Small intestine (tissue), 7 donors: Measurements from ENCODE around the gene LITAFD. TPM values are rescaled to one million over a fixed set of nuclear protein-coding genes. Genes with fewer than 3 reads are reported as not detected.

Experiments used
- DNase-seq, 2 donors: peaks; one replicate each; pipeline versions ENCODE4 v3.0.0 to v3.0.0-alpha.2; 2013
- FAIRE-seq: peaks from 2 replicates; lab custom pipeline; 2012; peaks lifted over from hg19 to GRCh38; lab: Jason Lieb, UNC
- H3K27ac ChIP-seq, 3 donors: one replicate each; pipeline ENCODE4 v1.5.1; 2013; ENCODE audit warnings: low read length in 2 of 3, mild to moderate bottlenecking in 2 of 3, control low read depth in 1 of 3, inconsistent platforms in 1 of 3, low read depth in 1 of 3, moderate library complexity in 1 of 3
- H3K27me3 ChIP-seq, 3 donors: one replicate each; pipeline ENCODE4 v1.6.1; 2013; ENCODE audit warnings: low read length in 3 of 3, inconsistent platforms in 1 of 3; ENCODE audit not compliant: control insufficient read depth in 3 of 3, insufficient read depth in 3 of 3
- H3K36me3 ChIP-seq, 3 donors: one replicate each; pipeline ENCODE4 v1.6.1; 2013; ENCODE audit warnings: low read length in 3 of 3, inconsistent platforms in 1 of 3, low read depth in 1 of 3, mild to moderate bottlenecking in 1 of 3, moderate library complexity in 1 of 3; ENCODE audit not compliant: control insufficient read depth in 3 of 3, insufficient read depth in 2 of 3
- H3K4me1 ChIP-seq, 3 donors: one replicate each; pipeline ENCODE4 v1.6.1; 2013; ENCODE audit warnings: low read length in 2 of 3, inconsistent platforms in 1 of 3, low read depth in 1 of 3, mild to moderate bottlenecking in 1 of 3, moderate library complexity in 1 of 3; ENCODE audit not compliant: control insufficient read depth in 3 of 3, insufficient read depth in 2 of 3
- H3K4me3 ChIP-seq, 3 donors: one replicate each; pipeline ENCODE4 v1.5.1; 2013; ENCODE audit warnings: low read length in 3 of 3, control low read depth in 1 of 3, inconsistent platforms in 1 of 3, low read depth in 1 of 3, mild to moderate bottlenecking in 1 of 3, moderate library complexity in 1 of 3
- H3K9me3 ChIP-seq, 2 donors: one replicate each; pipeline ENCODE4 v1.6.1; 2013; ENCODE audit warnings: low read depth in 1 of 2, low read length in 1 of 2; ENCODE audit not compliant: control insufficient read depth in 2 of 2, insufficient read depth in 1 of 2
- WGBS, 3 donors: extraction: QIAGEN DNeasy Blood & Tissue Kit; methylation state at CpG; one replicate each; pipeline ENCODE4 v1.1.7; 2013; 5-methylcytosine and 5-hydroxymethylcytosine counted together
- polyA plus RNA-seq, 4 donors: library from polyadenylated mRNA; stranded (reverse) in 3 of 4; unstranded in 1 of 4; fragments of 200-250 nt in 3 of 4; fragments of 120-200 nt in 1 of 4; gene quantifications; one replicate each; pipeline versions ENCODE4 v1.2.1 to v1.2.3, GENCODE V29; 2013
- donor health status: healthy with polysubstance abuse.
- donor health status: control.
- donor health status: control.
- donor health status: Bipolar disorder and iron deficiency.
- donor health status: healthy.

LITAFD gene
- polyA plus RNA-seq, 4 donors: 1.6 TPM; not detected in 3

DNA sequence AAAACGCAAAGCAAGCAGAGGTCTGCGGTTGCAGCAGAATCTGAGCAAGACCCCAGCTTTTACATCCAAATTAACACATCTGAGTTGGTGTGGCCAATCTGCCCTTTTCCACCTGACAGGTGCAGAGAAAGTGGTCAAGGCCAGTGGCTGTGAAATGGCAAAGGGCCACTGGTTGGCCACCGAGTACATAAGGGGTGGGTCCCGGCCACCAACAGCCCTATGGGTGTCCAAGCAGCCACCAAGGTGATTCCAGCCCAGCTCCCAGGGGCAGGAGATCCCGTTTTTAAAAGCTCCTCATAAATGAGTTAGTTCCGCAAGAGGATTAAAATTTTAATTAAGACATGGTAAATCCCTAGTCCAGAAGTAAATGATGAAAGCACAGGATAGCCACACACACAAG lies 52.5 kb downstream of the LITAFD start:
- no peak overlapping the region for H3K4me3 ChIP-seq
- FAIRE-seq (no peak), DNase-seq (no peak)
- no peaks in the 10 kb centered on the region for H3K9me3 ChIP-seq
- peaks cover 0 to 3% (median 2%) of the 10 kb centered on the region in 3 donors for H3K36me3 ChIP-seq
- H3K4me1 ChIP-seq: peaks cover 0 to 6% (median 2%) of the 10 kb centered on the region in 3 donors
- WGBS, 3 donors: 64 to 76% (median 65%) methylated on average over 6 of the region's 6 CpGs
- H3K27ac ChIP-seq: no peak overlapping the region
- no peaks in the 10 kb centered on the region for H3K27me3 ChIP-seq

Other genes with a start within 250 kb of the LITAFD start
- 10 to 100 TPM; 13.4 to 41.6 (median 34.6) TPM for gene ABAT, start 207.7 kb upstream of the LITAFD start, polyA plus RNA-seq
- gene TMEM186, start 84.7 kb upstream of the LITAFD start, polyA plus RNA-seq: 10 to 100 TPM in 3 of 4 donors, 1 to 10 TPM in 1; 8.7 to 21.1 (median 13.0) TPM
- 10 to 100 TPM; 21.1 to 48.1 (median 36.0) TPM for gene PMM2, start 84.5 kb upstream of the LITAFD start, polyA plus RNA-seq
- 100 to 1,000 TPM in 1 of 4 donors, 10 to 100 TPM in 3; 51.6 to 103 (median 88.8) TPM for gene CARHSP1, start 13.3 kb upstream of the LITAFD start, polyA plus RNA-seq
- 10 to 100 TPM; 31.6 to 97.1 (median 36.0) TPM for gene USP7, start 81.6 kb downstream of the LITAFD start, polyA plus RNA-seq
- gene HAPSTR1, start 209.3 kb downstream of the LITAFD start, polyA plus RNA-seq: 10 to 100 TPM; 11.6 to 31.8 (median 15.0) TPM